ENCODE measurements around the gene MRPL23. TPM values are rescaled to one million over a fixed set of nuclear protein-coding genes. Genes with fewer than 3 reads are reported as not detected.

Gene MRPL23
- total RNA-seq, 1 donor from 2014 or later, result 94.5 TPM

GRCh38 chr11:1952806-1953482 lies 5.8 kb downstream of the MRPL23 start:
- DNase-seq (ENCODE audit: low read depth in 2 of 2), result no peak

DNA sequence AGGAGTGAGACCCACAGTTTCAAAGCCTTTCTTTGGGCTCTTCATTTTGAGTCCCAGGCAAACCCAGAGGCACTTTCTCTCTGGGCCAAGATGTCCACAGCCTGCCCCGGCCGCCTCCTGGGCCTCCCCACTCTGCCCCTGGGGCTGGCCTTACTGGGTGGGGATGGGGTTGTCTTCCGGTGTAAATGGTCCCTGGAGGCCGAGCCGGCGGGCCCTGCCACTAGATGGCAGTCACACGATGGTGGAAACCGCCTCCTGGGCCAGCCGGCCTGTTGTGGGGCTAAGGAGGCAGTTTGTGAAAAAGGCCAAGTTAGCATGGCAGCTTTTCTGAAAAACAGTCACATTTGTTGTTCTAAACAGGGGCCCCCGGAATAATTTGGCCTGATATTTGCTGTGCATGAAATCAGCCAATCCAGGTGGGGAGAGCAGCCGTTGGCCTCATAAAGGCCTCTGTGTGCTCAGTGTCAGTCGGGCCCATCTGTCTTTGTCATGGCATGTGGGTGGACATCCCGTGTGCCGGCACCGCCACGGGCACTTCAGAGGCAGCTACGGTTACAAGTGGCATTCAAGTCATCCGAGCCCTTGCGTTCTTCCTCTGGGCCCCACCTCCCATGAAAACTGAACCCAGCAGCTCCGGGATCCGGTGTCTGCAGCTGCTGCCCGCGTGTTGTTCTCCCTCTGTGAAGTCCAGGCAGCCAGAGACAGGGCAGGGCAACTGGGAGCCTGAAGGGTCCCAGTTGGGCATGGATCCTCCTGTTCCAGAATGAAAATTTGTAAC lies 6.5 kb downstream of the MRPL23 start:
- DNase-seq (ENCODE audit: low read depth in 2 of 2), result no peak

GRCh38 chr11:1958367-1958766 lies 11.2 kb downstream of the MRPL23 start:
- no peak for DNase-seq (ENCODE audit: low read depth in 2 of 2)

DNA sequence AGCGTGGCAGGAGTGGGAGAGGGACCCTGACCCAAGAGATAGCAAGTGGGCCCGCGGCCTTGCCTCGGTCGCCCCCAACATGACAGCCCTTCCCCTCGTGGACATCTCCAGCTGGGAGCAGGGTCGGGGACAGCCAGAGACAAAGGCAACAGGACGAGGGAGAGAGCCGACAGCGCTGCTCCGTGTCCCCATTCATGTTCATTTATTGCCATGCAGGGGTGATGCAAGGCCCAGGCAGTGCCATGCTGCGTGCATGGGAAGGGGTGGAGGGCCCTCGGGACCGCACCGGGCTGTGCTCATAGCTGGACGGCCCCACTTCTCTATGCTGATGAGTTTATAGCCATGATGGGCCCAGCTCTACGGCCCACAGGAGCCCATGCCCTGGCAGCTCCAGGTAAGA lies 12.7 kb downstream of the MRPL23 start:
- no peak for DNase-seq (ENCODE audit: low read depth in 2 of 2)

DNA sequence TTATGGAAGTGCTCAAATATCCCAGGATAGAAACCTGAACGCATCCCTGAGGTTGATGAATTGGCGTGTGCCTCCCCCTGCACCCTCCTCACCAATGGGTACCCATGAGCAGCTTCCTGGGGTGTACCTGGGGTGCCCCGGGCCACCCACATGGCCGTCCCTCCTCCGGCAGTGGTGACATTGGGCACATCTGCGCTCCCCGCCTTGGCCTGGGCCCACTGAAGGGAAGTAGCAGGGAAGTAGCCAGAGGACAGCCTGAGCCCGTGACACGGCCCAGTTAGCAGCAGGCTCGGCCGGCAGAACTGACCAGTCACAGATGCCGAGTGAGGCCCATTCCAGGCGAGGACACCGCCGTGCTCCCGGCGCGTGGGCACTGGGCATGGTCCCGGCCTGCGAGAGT lies 16.7 kb downstream of the MRPL23 start:
- DNase-seq (ENCODE audit: low read depth in 2 of 2), result no peak

- DNase-seq (ENCODE audit: low read depth in 2 of 2), result no peak
These were observed 17.2 kb downstream of the MRPL23 start for GRCh38 chr11:1964348-1964747.

GRCh38 chr11:1964955-1965354 lies 17.8 kb downstream of the MRPL23 start:
- DNase-seq (ENCODE audit: low read depth in 2 of 2), result no peak

- DNase-seq (ENCODE audit: low read depth in 2 of 2), result no peak
These were observed 19.4 kb downstream of the MRPL23 start for GRCh38 chr11:1966531-1966930.

GRCh38 chr11:1967641-1968225 lies 20.6 kb downstream of the MRPL23 start:
- DNase-seq (ENCODE audit: low read depth in 2 of 2), result no peak

GRCh38 chr11:1968454-1969002 lies 21.4 kb downstream of the MRPL23 start:
- DNase-seq (ENCODE audit: low read depth in 2 of 2), result no peak

GRCh38 chr11:1969035-1969434 lies 21.9 kb downstream of the MRPL23 start:
- DNase-seq (ENCODE audit: low read depth in 2 of 2), result no peak

GRCh38 chr11:1969776-1970175 lies 22.6 kb downstream of the MRPL23 start:
- DNase-seq (ENCODE audit: low read depth in 2 of 2), result no peak

DNA sequence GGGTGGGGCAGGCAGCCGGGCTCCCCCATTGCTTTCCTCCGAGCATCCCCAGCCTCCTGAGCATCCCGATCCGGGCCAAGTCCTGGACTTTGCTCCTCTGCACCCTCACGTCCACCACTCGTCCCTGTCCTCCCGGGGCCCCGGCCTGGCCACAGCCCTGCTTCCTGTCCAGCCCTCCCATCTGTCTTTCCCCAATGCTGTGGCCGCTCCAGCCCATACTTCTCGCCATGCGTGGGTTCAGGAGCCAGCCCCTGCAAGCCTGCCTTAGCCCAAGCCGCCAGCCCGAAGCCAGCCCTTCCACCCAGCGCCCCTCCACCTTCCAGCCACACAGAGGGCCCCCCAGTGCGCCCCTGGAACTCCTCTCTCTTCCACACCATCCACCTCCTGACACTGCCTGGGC lies 23.8 kb downstream of the MRPL23 start:
- no peak for DNase-seq (ENCODE audit: low read depth in 2 of 2)

DNA sequence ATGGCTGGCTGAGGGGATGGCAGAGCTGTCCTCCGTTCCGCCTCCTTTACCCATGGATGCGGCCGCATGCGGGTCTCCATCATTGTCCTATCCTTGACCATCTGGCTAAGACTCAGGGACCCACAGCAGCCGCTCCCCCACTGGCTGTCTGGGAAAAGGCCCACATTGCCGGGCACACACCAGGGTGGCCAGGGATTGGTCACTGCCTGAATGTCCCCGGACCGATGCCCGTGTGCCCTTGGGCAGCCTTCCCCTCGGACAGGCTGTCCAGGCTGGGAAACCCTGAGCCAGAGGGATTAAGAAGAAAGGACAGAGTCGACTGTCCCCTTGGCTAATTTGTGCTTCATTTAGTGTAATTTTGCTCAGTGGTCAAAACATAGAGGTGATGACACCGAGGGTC lies 28.1 kb downstream of the MRPL23 start:
- DNase-seq (ENCODE audit: low read depth in 2 of 2), result no peak

GRCh38 chr11:1978720-1979473 lies 31.8 kb downstream of the MRPL23 start:
- DNase-seq (ENCODE audit: low read depth in 2 of 2), result no peak

GRCh38 chr11:1979607-1980006 lies 32.5 kb downstream of the MRPL23 start:
- no peak for DNase-seq (ENCODE audit: low read depth in 2 of 2)

- DNase-seq (ENCODE audit: low read depth in 2 of 2), result no peak
These were observed 35.9 kb downstream of the MRPL23 start for GRCh38 chr11:1982873-1983600.

GRCh38 chr11:1983601-1983961 lies 36.4 kb downstream of the MRPL23 start:
- DNase-seq (ENCODE audit: low read depth in 2 of 2), result no peak

DNA sequence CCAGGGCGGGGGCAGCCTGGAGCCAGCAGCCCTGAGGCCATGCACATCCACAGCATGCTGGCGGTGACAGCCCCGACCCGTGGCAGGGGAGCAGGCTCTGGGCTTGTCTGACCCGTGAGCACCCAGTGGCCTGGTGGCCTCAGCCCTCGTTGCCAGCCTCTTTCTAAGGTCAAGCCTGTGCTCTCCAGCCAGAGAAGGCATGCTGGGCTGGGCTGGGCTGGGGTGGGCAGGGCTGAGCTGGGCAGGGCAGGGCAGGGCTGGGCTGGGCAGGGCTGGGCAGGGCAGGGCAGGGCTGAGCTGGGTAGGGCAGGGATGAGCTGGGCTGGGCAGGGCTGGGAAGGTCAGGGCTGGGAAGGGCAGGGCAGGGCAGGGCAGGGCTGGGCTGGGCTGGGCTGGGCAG lies 39.9 kb downstream of the MRPL23 start:
- DNase-seq (ENCODE audit: low read depth in 2 of 2), result no peak

DNA sequence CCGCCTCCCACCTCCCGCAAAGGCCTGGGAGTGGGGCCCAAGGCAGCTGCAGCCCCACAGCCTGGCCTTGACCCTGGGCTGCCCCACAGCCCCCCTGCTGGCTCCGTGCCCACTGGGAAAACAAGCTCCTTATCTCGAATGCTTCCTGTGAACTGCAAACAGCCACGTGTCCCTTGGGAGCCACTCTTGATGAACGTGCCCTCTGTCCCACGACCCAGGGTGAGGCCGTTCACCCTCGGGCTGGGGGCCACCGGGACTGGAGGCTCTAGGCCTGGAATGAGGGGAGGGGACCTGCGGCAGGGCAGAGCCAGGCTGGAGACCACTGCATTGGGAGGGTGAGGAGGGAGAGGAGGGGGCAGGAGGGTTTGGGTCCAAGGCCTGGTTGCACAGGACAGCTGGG lies 41.0 kb downstream of the MRPL23 start:
- DNase-seq (ENCODE audit: low read depth in 2 of 2), result no peak

GRCh38 chr11:1988667-1989317 lies 41.7 kb downstream of the MRPL23 start:
- no peak for DNase-seq (ENCODE audit: low read depth in 2 of 2)
